Naive B cell (primary cell): ENCODE results near the gene MDGA2. TPM values are rescaled to one million over a fixed set of nuclear protein-coding genes. Genes with fewer than 3 reads are reported as not detected.

Source experiments
- ATAC-seq, 2 donors: fragments of 150-1000 bp; cut with Tn5 transposase; 2 replicates each; pipeline ENCODE4 v1.10.0; 2021; ENCODE audit warnings: low read depth in 2 of 2, mild to moderate bottlenecking in 2 of 2, moderate library complexity in 2 of 2
- DNase-seq: peaks from one replicate; pipeline ENCODE4 v3.0.0; 2022
- H3K27ac Mint-ChIP-seq, 6 donors: one replicate each; pipeline ENCODE4 v1.8.0; 2020 to 2022; ENCODE audit warnings: mild to moderate bottlenecking in 6 of 6, mixed read lengths in 6 of 6, moderate library complexity in 5 of 6, inconsistent platforms in 2 of 6
- H3K27me3 Mint-ChIP-seq, 3 donors: one replicate each; pipeline ENCODE4 v1.8.0; 2021 to 2022; ENCODE audit warnings: mixed read lengths in 3 of 3, mild to moderate bottlenecking in 1 of 3
- H3K36me3 Mint-ChIP-seq, 2 donors: one replicate each; pipeline ENCODE4 v1.8.0; 2020 to 2022; ENCODE audit warnings: mixed read lengths in 2 of 2, inconsistent platforms in 1 of 2, mild to moderate bottlenecking in 1 of 2
- H3K4me1 Mint-ChIP-seq, 3 donors: one replicate each; pipeline ENCODE4 v1.8.0; 2020 to 2022; ENCODE audit warnings: mixed read lengths in 3 of 3, inconsistent platforms in 1 of 3, mild to moderate bottlenecking in 1 of 3, moderate library complexity in 1 of 3
- H3K4me3 Mint-ChIP-seq, 8 donors: one replicate each; pipeline ENCODE4 v1.8.0; 2020 to 2022; ENCODE audit warnings: mild to moderate bottlenecking in 8 of 8, mixed read lengths in 8 of 8, moderate library complexity in 8 of 8, inconsistent platforms in 2 of 8
- H3K9me3 Mint-ChIP-seq, 7 donors: one replicate each; pipeline ENCODE4 v1.8.0; 2020 to 2022; ENCODE audit warnings: mixed read lengths in 7 of 7, mild to moderate bottlenecking in 5 of 7, inconsistent platforms in 2 of 7, moderate library complexity in 1 of 7
- polyA plus RNA-seq, 6 donors: library from polyadenylated mRNA; unstranded; fragments of 300-500 nt; fragmentation: Illumina TruSeq; gene quantifications; one replicate each; pipeline ENCODE4 v1.2.3, GENCODE V29; 2021; ENCODE audit warnings: low read depth in 6 of 6

Gene MDGA2
- polyA plus RNA-seq, 6 donors from 2014 or later: not detected

- Mint-ChIP-seq H3K27ac (no peak overlapping the region), H3K9me3 (peaks cover 0 to 15% (median 3%) of the 10 kb centered on the region in 7 donors), H3K27me3 (no peaks in the 10 kb centered on the region), H3K4me1 (no peaks in the 10 kb centered on the region), H3K4me3 (no peak overlapping the region), H3K36me3 (no peaks in the 10 kb centered on the region)
- no peak for DNase-seq
- no peak for ATAC-seq
Observed at GRCh38 chr14:47154276-47154797, 521.1 kb downstream of the MDGA2 start.

GRCh38 chr14:47153746-47154145, 521.7 kb downstream of the MDGA2 start:
- peaks cover 0 to 15% (median 3%) of the 10 kb centered on the region in 7 donors for H3K9me3 Mint-ChIP-seq
- no peak overlapping the region for H3K27ac Mint-ChIP-seq
- H3K4me1 Mint-ChIP-seq: no peaks in the 10 kb centered on the region
- no peaks in the 10 kb centered on the region for H3K27me3 Mint-ChIP-seq
- no peaks in the 10 kb centered on the region for H3K36me3 Mint-ChIP-seq
- no peak overlapping the region for H3K4me3 Mint-ChIP-seq
- DNase-seq (no peak), ATAC-seq (no peak)

- H3K9me3 Mint-ChIP-seq: peaks cover 0 to 15% (median 3%) of the 10 kb centered on the region in 7 donors
- no peaks in the 10 kb centered on the region for H3K36me3 Mint-ChIP-seq
- no peak overlapping the region for H3K4me3 Mint-ChIP-seq
- no peaks in the 10 kb centered on the region for H3K27me3 Mint-ChIP-seq
- DNase-seq (no peak), ATAC-seq (no peak)
- no peak overlapping the region for H3K27ac Mint-ChIP-seq
- no peaks in the 10 kb centered on the region for H3K4me1 Mint-ChIP-seq
Observed at GRCh38 chr14:47150267-47150666, 525.1 kb downstream of the MDGA2 start.

GRCh38 chr14:47149326-47149725, 526.1 kb downstream of the MDGA2 start:
- no peaks in the 10 kb centered on the region for H3K4me1 Mint-ChIP-seq
- peaks cover 0 to 15% (median 1%) of the 10 kb centered on the region in 7 donors for H3K9me3 Mint-ChIP-seq
- H3K27ac Mint-ChIP-seq: no peak overlapping the region
- no peak overlapping the region for H3K4me3 Mint-ChIP-seq
- no peak for ATAC-seq
- no peaks in the 10 kb centered on the region for H3K27me3 Mint-ChIP-seq
- H3K36me3 Mint-ChIP-seq: no peaks in the 10 kb centered on the region
- no peak for DNase-seq

GRCh38 chr14:47148686-47149085, 526.7 kb downstream of the MDGA2 start:
- peaks cover 0 to 13% (median 1%) of the 10 kb centered on the region in 7 donors for H3K9me3 Mint-ChIP-seq
- no peaks in the 10 kb centered on the region for H3K4me1 Mint-ChIP-seq
- H3K27ac Mint-ChIP-seq: no peak overlapping the region
- DNase-seq (no peak), ATAC-seq (no peak)
- no peaks in the 10 kb centered on the region for H3K27me3 Mint-ChIP-seq
- H3K4me3 Mint-ChIP-seq: no peak overlapping the region
- no peaks in the 10 kb centered on the region for H3K36me3 Mint-ChIP-seq

GRCh38 chr14:47120645-47121044, 554.8 kb downstream of the MDGA2 start:
- H3K4me3 Mint-ChIP-seq: no peak overlapping the region
- peaks cover 0 to 9% (median 4%) of the 10 kb centered on the region in 7 donors for H3K9me3 Mint-ChIP-seq
- no peak overlapping the region for H3K27ac Mint-ChIP-seq
- H3K4me1 Mint-ChIP-seq: no peaks in the 10 kb centered on the region
- no peak for ATAC-seq
- no peaks in the 10 kb centered on the region for H3K36me3 Mint-ChIP-seq
- no peaks in the 10 kb centered on the region for H3K27me3 Mint-ChIP-seq
- DNase-seq: no peak

- DNase-seq (no peak), ATAC-seq (no peak)
- Mint-ChIP-seq H3K4me3 (no peak overlapping the region), H3K27me3 (no peaks in the 10 kb centered on the region), H3K27ac (no peak overlapping the region), H3K36me3 (no peaks in the 10 kb centered on the region), H3K4me1 (no peaks in the 10 kb centered on the region), H3K9me3 (peaks cover 0 to 5% (median 3%) of the 10 kb centered on the region in 7 donors)
Observed at GRCh38 chr14:47103771-47104170, 571.6 kb downstream of the MDGA2 start.

GRCh38 chr14:47102472-47102871, 572.9 kb downstream of the MDGA2 start:
- no peaks in the 10 kb centered on the region for H3K4me1 Mint-ChIP-seq
- H3K27me3 Mint-ChIP-seq: no peaks in the 10 kb centered on the region
- no peaks in the 10 kb centered on the region for H3K36me3 Mint-ChIP-seq
- no peak overlapping the region for H3K27ac Mint-ChIP-seq
- ATAC-seq (no peak), DNase-seq (no peak)
- no peak overlapping the region for H3K4me3 Mint-ChIP-seq
- peaks cover 0 to 5% (median 3%) of the 10 kb centered on the region in 7 donors for H3K9me3 Mint-ChIP-seq

GRCh38 chr14:47085678-47086077, 589.7 kb downstream of the MDGA2 start:
- H3K9me3 Mint-ChIP-seq: peaks cover 0 to 2% (median 0%) of the 10 kb centered on the region in 7 donors
- no peaks in the 10 kb centered on the region for H3K4me1 Mint-ChIP-seq
- H3K36me3 Mint-ChIP-seq: no peaks in the 10 kb centered on the region
- no peak for DNase-seq
- no peaks in the 10 kb centered on the region for H3K27me3 Mint-ChIP-seq
- H3K4me3 Mint-ChIP-seq: no peak overlapping the region
- no peak overlapping the region for H3K27ac Mint-ChIP-seq
- no peak for ATAC-seq

GRCh38 chr14:47065326-47065725, 610.1 kb downstream of the MDGA2 start:
- ATAC-seq: no peak
- peaks cover 0 to 6% (median 0%) of the 10 kb centered on the region in 7 donors for H3K9me3 Mint-ChIP-seq
- no peak overlapping the region for H3K27ac Mint-ChIP-seq
- H3K4me3 Mint-ChIP-seq: no peak overlapping the region
- H3K27me3 Mint-ChIP-seq: no peaks in the 10 kb centered on the region
- DNase-seq: no peak
- H3K36me3 Mint-ChIP-seq: no peaks in the 10 kb centered on the region
- H3K4me1 Mint-ChIP-seq: no peaks in the 10 kb centered on the region

- ATAC-seq: no peak
- Mint-ChIP-seq H3K27ac (no peak overlapping the region), H3K27me3 (no peaks in the 10 kb centered on the region), H3K36me3 (no peaks in the 10 kb centered on the region), H3K9me3 (peaks cover 0 to 6% (median 2%) of the 10 kb centered on the region in 7 donors), H3K4me3 (no peak overlapping the region), H3K4me1 (no peaks in the 10 kb centered on the region)
- no peak for DNase-seq
Observed at GRCh38 chr14:47060050-47060449, 615.4 kb downstream of the MDGA2 start.

GRCh38 chr14:47057364-47057763, 618.0 kb downstream of the MDGA2 start:
- DNase-seq (no peak), ATAC-seq (no peak)
- Mint-ChIP-seq H3K4me1 (no peaks in the 10 kb centered on the region), H3K27ac (no peak overlapping the region), H3K9me3 (peaks cover 0 to 12% (median 2%) of the 10 kb centered on the region in 7 donors), H3K4me3 (no peak overlapping the region), H3K27me3 (no peaks in the 10 kb centered on the region), H3K36me3 (no peaks in the 10 kb centered on the region)

GRCh38 chr14:47044841-47045240, 630.6 kb downstream of the MDGA2 start:
- Mint-ChIP-seq H3K4me1 (no peaks in the 10 kb centered on the region), H3K36me3 (no peaks in the 10 kb centered on the region), H3K9me3 (peaks cover 0 to 4% (median 0%) of the 10 kb centered on the region in 7 donors), H3K27me3 (no peaks in the 10 kb centered on the region), H3K4me3 (no peak overlapping the region), H3K27ac (no peak overlapping the region)
- no peak for DNase-seq
- no peak for ATAC-seq

- no peaks in the 10 kb centered on the region for H3K36me3 Mint-ChIP-seq
- DNase-seq (no peak), ATAC-seq (no peak)
- H3K27ac Mint-ChIP-seq: no peak overlapping the region
- no peaks in the 10 kb centered on the region for H3K27me3 Mint-ChIP-seq
- H3K4me3 Mint-ChIP-seq: no peak overlapping the region
- H3K4me1 Mint-ChIP-seq: no peaks in the 10 kb centered on the region
- H3K9me3 Mint-ChIP-seq: peaks cover 0 to 3% (median 0%) of the 10 kb centered on the region in 7 donors
Observed at GRCh38 chr14:47040550-47040949, 634.9 kb downstream of the MDGA2 start.

- no peak for ATAC-seq
- H3K4me1 Mint-ChIP-seq: no peaks in the 10 kb centered on the region
- no peak overlapping the region for H3K4me3 Mint-ChIP-seq
- H3K27ac Mint-ChIP-seq: no peak overlapping the region
- no peaks in the 10 kb centered on the region for H3K9me3 Mint-ChIP-seq
- H3K36me3 Mint-ChIP-seq: no peaks in the 10 kb centered on the region
- no peaks in the 10 kb centered on the region for H3K27me3 Mint-ChIP-seq
- DNase-seq: no peak
Observed at GRCh38 chr14:47039336-47039735, 636.1 kb downstream of the MDGA2 start.
